ENCODE measurements around the gene ADCY5.

ADCY5 gene

GRCh38 chr3:123394391-123395020 is 54.4 kb downstream of the ADCY5 start:
- Histone ChIP-seq H3K36me3 (ENCODE audit: insufficient read depth, low read length) (no peaks in the 10 kb centered on the region), H2AFZ (ENCODE audit: low read length, unreplicated experiment) (no peak overlapping the region)

GRCh38 chr3:123392871-123393620 is 55.8 kb downstream of the ADCY5 start:
- Histone ChIP-seq H3K27me3 (ENCODE audit: insufficient read depth, low read length) (peaks cover 36% of the 10 kb centered on the region), H3K27ac (ENCODE audit: low read depth, low read length) (no peak overlapping the region), H3K4me1 (ENCODE audit: control insufficient read depth, insufficient read depth, low read length, unreplicated experiment) (no peaks in the 10 kb centered on the region), H3K79me2 (ENCODE audit: control insufficient read depth, insufficient read depth, low read length, unreplicated experiment) (no peaks in the 10 kb centered on the region), H3K4me3 (ENCODE audit: low read depth, low read length) (no peak overlapping the region), H2AFZ (ENCODE audit: low read length, unreplicated experiment) (no peak overlapping the region), H3K36me3 (ENCODE audit: insufficient read depth, low read length) (no peaks in the 10 kb centered on the region)

More at GRCh38 chr3:123394391-123395020, 54.4 kb downstream of the ADCY5 start:
- Histone ChIP-seq H3K27ac (ENCODE audit: low read depth, low read length) (no peak overlapping the region), H3K4me3 (ENCODE audit: low read depth, low read length) (no peak overlapping the region), H3K27me3 (ENCODE audit: insufficient read depth, low read length) (peaks cover 49% of the 10 kb centered on the region), H3K4me1 (ENCODE audit: control insufficient read depth, insufficient read depth, low read length, unreplicated experiment) (no peaks in the 10 kb centered on the region), H3K79me2 (ENCODE audit: control insufficient read depth, insufficient read depth, low read length, unreplicated experiment) (no peaks in the 10 kb centered on the region)

- Histone ChIP-seq H3K36me3 (ENCODE audit: insufficient read depth, low read length) (no peaks in the 10 kb centered on the region), H2AFZ (ENCODE audit: low read length, unreplicated experiment) (no peak overlapping the region), H3K27me3 (ENCODE audit: insufficient read depth, low read length) (peaks cover 35% of the 10 kb centered on the region), H3K27ac (ENCODE audit: low read depth, low read length) (no peak overlapping the region), H3K4me3 (ENCODE audit: low read depth, low read length) (no peak overlapping the region), H3K4me1 (ENCODE audit: control insufficient read depth, insufficient read depth, low read length, unreplicated experiment) (no peaks in the 10 kb centered on the region), H3K79me2 (ENCODE audit: control insufficient read depth, insufficient read depth, low read length, unreplicated experiment) (no peaks in the 10 kb centered on the region)
Measured at GRCh38 chr3:123392368-123392767, 56.5 kb downstream of the ADCY5 start.

- no peaks in the 10 kb centered on the region for H3K4me1 ChIP-seq (ENCODE audit: control insufficient read depth, insufficient read depth, low read length, unreplicated experiment)
- H3K36me3 ChIP-seq (ENCODE audit: insufficient read depth, low read length): no peaks in the 10 kb centered on the region
- H2AFZ ChIP-seq (ENCODE audit: low read length, unreplicated experiment): no peak overlapping the region
- no peak overlapping the region for H3K27ac ChIP-seq (ENCODE audit: low read depth, low read length)
- no peak overlapping the region for H3K4me3 ChIP-seq (ENCODE audit: low read depth, low read length)
- peaks cover 25% of the 10 kb centered on the region for H3K27me3 ChIP-seq (ENCODE audit: insufficient read depth, low read length)
- no peaks in the 10 kb centered on the region for H3K79me2 ChIP-seq (ENCODE audit: control insufficient read depth, insufficient read depth, low read length, unreplicated experiment)
Measured at GRCh38 chr3:123390865-123391600, 57.9 kb downstream of the ADCY5 start.

DNA sequence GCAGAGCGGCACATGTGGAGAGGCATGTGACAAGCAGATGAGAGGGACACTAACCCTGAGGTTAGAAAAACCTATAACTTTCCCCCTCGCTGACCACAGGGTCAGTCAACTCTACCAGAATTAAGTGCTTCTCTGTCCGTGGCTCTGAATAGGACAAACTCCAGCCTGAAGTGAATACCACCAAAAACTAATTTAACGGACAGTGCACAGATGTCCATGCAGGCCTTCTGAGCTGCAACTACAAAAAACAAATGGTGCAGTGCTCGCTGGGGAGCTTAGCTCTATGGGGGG is 59.3 kb downstream of the ADCY5 start:
- H3K4me1 ChIP-seq (ENCODE audit: control insufficient read depth, insufficient read depth, low read length, unreplicated experiment): peaks cover 3% of the 10 kb centered on the region

DNA sequence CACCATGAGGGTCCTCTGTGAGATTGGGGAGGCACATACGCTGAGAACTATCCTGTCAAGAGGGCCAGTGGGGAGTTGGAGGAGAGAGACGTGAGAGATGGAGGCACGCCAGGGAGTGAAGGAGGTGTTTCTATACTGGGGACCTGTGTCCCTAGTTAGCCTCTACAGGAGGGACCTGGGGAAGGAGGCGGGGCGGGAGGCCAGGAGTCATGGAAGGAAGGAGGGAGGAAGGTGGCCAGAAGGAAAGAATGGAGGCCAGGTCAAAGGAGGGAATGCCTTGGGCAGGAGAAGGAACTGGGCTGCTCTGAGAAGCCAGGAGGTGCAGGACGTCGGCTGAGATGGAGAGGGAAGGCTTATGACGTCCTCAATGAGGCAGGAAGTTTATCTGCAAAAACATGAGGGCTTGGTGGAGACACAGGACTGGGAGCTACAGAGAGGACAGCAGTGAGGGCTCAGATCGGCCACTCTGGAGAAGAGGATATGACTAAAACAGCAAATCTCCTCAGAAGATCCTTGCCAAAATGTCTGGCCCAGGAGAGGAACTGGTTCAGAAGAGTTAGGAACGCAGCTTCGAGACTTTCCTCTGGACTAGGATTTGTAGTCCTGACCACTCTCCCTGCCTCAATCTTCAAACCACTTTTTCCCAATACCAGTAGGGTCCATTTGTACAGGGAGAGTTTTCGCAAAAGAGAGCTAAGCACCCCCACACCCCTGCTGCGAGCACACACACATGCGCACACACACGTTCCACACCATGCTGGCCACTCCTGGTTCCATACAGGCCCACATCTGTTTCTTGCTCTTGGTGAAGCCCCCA is 59.9 kb downstream of the ADCY5 start:
- H3K27ac ChIP-seq (ENCODE audit: low read depth, low read length): no peak overlapping the region
- H3K27me3 ChIP-seq (ENCODE audit: insufficient read depth, low read length): peaks cover 22% of the 10 kb centered on the region
- peaks cover 3% of the 10 kb centered on the region for H3K4me1 ChIP-seq (ENCODE audit: control insufficient read depth, insufficient read depth, low read length, unreplicated experiment)
- H3K4me3 ChIP-seq (ENCODE audit: low read depth, low read length): no peak overlapping the region
- H3K79me2 ChIP-seq (ENCODE audit: control insufficient read depth, insufficient read depth, low read length, unreplicated experiment): no peaks in the 10 kb centered on the region
- H2AFZ ChIP-seq (ENCODE audit: low read length, unreplicated experiment): no peak overlapping the region
- no peaks in the 10 kb centered on the region for H3K36me3 ChIP-seq (ENCODE audit: insufficient read depth, low read length)

More for the DNA sequence above, 59.3 kb downstream of the ADCY5 start:
- Histone ChIP-seq H3K4me3 (ENCODE audit: low read depth, low read length) (no peak overlapping the region), H2AFZ (ENCODE audit: low read length, unreplicated experiment) (no peak overlapping the region), H3K79me2 (ENCODE audit: control insufficient read depth, insufficient read depth, low read length, unreplicated experiment) (no peaks in the 10 kb centered on the region), H3K27me3 (ENCODE audit: insufficient read depth, low read length) (peaks cover 22% of the 10 kb centered on the region), H3K27ac (ENCODE audit: low read depth, low read length) (no peak overlapping the region), H3K36me3 (ENCODE audit: insufficient read depth, low read length) (no peaks in the 10 kb centered on the region)

- H3K4me1 ChIP-seq (ENCODE audit: control insufficient read depth, insufficient read depth, low read length, unreplicated experiment): peaks cover 3% of the 10 kb centered on the region
- H3K79me2 ChIP-seq (ENCODE audit: control insufficient read depth, insufficient read depth, low read length, unreplicated experiment): no peaks in the 10 kb centered on the region
- H2AFZ ChIP-seq (ENCODE audit: low read length, unreplicated experiment): no peak overlapping the region
- no peak overlapping the region for H3K4me3 ChIP-seq (ENCODE audit: low read depth, low read length)
- H3K36me3 ChIP-seq (ENCODE audit: insufficient read depth, low read length): no peaks in the 10 kb centered on the region
- H3K27me3 ChIP-seq (ENCODE audit: insufficient read depth, low read length): peaks cover 22% of the 10 kb centered on the region
- no peak overlapping the region for H3K27ac ChIP-seq (ENCODE audit: low read depth, low read length)
Measured at GRCh38 chr3:123388042-123388441, 60.8 kb downstream of the ADCY5 start.

GRCh38 chr3:123387532-123387931 is 61.4 kb downstream of the ADCY5 start:
- H3K27ac ChIP-seq (ENCODE audit: low read depth, low read length): no peak overlapping the region
- H3K4me1 ChIP-seq (ENCODE audit: control insufficient read depth, insufficient read depth, low read length, unreplicated experiment): peaks cover 3% of the 10 kb centered on the region
- H3K36me3 ChIP-seq (ENCODE audit: insufficient read depth, low read length): no peaks in the 10 kb centered on the region
- peaks cover 22% of the 10 kb centered on the region for H3K27me3 ChIP-seq (ENCODE audit: insufficient read depth, low read length)
- H3K4me3 ChIP-seq (ENCODE audit: low read depth, low read length): no peak overlapping the region
- no peak overlapping the region for H2AFZ ChIP-seq (ENCODE audit: low read length, unreplicated experiment)
- H3K79me2 ChIP-seq (ENCODE audit: control insufficient read depth, insufficient read depth, low read length, unreplicated experiment): no peaks in the 10 kb centered on the region

- Histone ChIP-seq H3K27me3 (ENCODE audit: insufficient read depth, low read length) (peaks cover 19% of the 10 kb centered on the region), H3K4me1 (ENCODE audit: control insufficient read depth, insufficient read depth, low read length, unreplicated experiment) (peaks cover 3% of the 10 kb centered on the region), H3K27ac (ENCODE audit: low read depth, low read length) (no peak overlapping the region), H3K4me3 (ENCODE audit: low read depth, low read length) (no peak overlapping the region), H2AFZ (ENCODE audit: low read length, unreplicated experiment) (no peak overlapping the region), H3K36me3 (ENCODE audit: insufficient read depth, low read length) (no peaks in the 10 kb centered on the region), H3K79me2 (ENCODE audit: control insufficient read depth, insufficient read depth, low read length, unreplicated experiment) (no peaks in the 10 kb centered on the region)
Measured at GRCh38 chr3:123386477-123387040, 62.3 kb downstream of the ADCY5 start.

DNA sequence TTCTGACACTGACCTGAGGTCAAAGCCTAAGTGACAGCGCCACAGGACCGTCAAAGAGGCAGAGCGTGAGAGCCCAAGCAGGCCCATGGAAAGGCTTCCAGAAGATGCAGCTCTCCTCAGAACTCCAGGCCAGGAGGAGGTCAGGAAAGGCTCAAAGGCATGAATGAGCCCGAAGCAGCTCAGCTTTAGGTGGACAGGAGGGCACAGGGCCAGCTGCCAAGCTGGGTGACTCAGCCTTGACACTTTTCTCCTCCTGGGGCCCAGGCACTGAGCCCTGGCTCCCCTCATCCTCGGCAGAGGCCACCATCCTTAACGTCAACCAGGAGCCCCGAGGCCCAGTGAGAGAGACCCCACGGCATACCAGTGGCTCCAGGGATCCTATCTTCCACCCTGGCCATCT is 62.9 kb downstream of the ADCY5 start:
- Histone ChIP-seq H3K4me1 (ENCODE audit: control insufficient read depth, insufficient read depth, low read length, unreplicated experiment) (peaks cover 3% of the 10 kb centered on the region), H3K36me3 (ENCODE audit: insufficient read depth, low read length) (no peaks in the 10 kb centered on the region)

More for the DNA sequence above, 62.9 kb downstream of the ADCY5 start:
- H3K4me3 ChIP-seq (ENCODE audit: low read depth, low read length): no peak overlapping the region
- no peak overlapping the region for H2AFZ ChIP-seq (ENCODE audit: low read length, unreplicated experiment)
- no peak overlapping the region for H3K27ac ChIP-seq (ENCODE audit: low read depth, low read length)
- H3K27me3 ChIP-seq (ENCODE audit: insufficient read depth, low read length): peaks cover 17% of the 10 kb centered on the region
- H3K79me2 ChIP-seq (ENCODE audit: control insufficient read depth, insufficient read depth, low read length, unreplicated experiment): no peaks in the 10 kb centered on the region

All from ACC112 (cell line).